Epithelial cell of esophagus (primary cell): ENCODE measurements around the gene TP53TG5.

Source experiments
- DNase-seq: peaks from one replicate; pipeline ENCODE4 v3.0.0; 2010; ENCODE audit warnings: low read depth
- H3K4me3 ChIP-seq: 2 replicates; pipeline ENCODE4 v1.5.1; 2011; ENCODE audit warnings: mild to moderate bottlenecking, low read length, control low read depth
- TF ChIP-seq, protein P1 (sequence below): IDR thresholded peaks from 2 replicates; pipeline ENCODE4 v1.5.1; 2011; ENCODE audit warnings: low read depth, mild to moderate bottlenecking, low read length, control low read depth, inconsistent platforms; ENCODE audit not compliant: insufficient read depth; ENCODE audit errors: missing control alignments

TP53TG5 gene

DNA sequence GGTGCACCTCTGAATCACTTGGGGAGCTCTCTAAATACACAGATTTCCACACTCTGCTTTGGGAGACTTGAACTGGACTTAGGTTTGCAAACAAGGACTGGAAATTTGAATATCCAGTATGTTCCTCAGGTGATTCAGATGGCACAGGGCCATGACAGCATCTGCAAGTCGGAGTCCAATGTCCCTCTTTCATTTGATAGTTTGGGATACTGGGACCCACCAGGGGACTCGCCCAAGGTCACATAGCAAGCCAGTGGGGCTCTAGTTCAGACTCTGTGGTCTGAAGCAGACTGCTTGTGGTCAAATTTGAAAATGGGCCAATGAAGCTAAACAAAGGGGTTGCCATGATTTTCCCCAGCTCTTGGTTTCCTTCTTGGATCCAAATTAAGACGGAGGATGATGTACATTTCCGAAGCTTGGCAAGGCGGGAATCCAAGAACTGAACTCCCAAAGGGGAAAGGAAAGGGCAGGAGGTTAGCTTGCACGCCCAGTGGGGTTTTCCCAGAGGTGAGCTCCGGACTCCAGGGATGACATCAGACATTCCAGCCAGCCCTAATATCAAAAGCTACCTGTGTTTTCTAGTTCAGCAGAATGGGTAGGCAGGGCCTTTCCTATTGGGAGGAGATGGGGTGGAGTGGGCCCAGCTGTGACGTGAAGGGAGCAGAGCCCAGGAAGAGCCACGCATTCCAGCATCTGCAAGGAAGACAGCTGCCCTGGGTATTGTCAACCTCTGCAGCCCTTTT lies 18.5 kb downstream of the TP53TG5 start:
- no peak overlapping the region for H3K4me3 ChIP-seq
- peak; percentile 87 for DNase-seq
- TF ChIP-seq, protein P1, sequence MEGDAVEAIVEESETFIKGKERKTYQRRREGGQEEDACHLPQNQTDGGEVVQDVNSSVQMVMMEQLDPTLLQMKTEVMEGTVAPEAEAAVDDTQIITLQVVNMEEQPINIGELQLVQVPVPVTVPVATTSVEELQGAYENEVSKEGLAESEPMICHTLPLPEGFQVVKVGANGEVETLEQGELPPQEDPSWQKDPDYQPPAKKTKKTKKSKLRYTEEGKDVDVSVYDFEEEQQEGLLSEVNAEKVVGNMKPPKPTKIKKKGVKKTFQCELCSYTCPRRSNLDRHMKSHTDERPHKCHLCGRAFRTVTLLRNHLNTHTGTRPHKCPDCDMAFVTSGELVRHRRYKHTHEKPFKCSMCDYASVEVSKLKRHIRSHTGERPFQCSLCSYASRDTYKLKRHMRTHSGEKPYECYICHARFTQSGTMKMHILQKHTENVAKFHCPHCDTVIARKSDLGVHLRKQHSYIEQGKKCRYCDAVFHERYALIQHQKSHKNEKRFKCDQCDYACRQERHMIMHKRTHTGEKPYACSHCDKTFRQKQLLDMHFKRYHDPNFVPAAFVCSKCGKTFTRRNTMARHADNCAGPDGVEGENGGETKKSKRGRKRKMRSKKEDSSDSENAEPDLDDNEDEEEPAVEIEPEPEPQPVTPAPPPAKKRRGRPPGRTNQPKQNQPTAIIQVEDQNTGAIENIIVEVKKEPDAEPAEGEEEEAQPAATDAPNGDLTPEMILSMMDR = no peak

DNA sequence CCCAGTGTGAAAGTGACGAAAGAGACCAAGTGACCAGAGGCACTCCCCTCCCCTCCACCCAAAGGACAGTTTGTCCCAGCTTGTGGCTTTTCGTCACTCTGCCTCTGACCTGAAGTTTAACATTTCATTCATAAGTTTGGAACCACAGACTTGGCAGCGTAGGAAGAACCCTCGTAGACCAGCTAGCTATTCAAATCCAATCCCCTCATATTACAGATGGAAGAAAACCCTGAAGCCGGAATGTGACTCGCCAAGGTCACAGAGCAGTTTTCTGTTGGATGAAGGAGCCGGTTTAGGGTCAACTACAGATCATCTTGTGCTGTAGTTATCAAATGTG lies 19.1 kb downstream of the TP53TG5 start:
- DNase-seq = no peak
- no peak overlapping the region for H3K4me3 ChIP-seq
- TF ChIP-seq, protein P1 = no peak

DNA sequence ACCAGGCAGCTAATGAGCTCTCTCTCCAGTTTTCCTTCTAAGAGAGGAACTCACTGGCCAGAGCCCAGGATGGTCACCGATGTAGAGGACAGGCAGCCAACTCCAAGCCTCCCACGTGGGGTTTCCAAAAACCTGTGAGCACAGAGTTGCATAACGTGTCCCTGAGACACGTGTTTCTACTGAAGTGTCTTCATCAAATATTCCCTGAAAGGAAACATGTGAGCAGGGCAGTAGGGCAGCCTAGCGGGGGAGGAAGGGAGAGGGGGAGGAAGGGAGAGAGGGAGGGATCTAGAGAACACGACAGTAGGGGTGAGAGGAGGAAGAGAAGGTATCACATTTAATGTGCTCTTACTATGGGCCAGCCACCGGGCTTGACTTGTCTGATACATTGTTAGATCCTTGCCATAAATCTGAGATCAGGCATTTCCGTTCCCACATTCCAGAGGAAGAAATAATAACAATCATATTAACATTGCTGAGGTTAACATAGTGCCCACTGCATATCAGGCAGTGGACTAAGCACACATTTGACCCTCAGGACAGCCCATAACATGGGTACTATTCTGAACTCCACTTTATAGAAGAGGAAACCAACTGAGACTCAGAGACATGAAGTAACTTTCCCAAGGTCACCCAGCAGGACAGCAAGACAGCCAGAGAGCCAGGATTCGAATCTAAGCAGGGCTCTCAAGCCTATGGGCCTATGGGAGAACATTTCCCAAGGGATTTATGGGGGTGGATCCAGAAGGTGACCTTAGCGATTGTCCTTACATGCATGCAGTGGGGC lies 19.6 kb downstream of the TP53TG5 start:
- no peak for DNase-seq
- TF ChIP-seq, protein P1 = no peak

DNA sequence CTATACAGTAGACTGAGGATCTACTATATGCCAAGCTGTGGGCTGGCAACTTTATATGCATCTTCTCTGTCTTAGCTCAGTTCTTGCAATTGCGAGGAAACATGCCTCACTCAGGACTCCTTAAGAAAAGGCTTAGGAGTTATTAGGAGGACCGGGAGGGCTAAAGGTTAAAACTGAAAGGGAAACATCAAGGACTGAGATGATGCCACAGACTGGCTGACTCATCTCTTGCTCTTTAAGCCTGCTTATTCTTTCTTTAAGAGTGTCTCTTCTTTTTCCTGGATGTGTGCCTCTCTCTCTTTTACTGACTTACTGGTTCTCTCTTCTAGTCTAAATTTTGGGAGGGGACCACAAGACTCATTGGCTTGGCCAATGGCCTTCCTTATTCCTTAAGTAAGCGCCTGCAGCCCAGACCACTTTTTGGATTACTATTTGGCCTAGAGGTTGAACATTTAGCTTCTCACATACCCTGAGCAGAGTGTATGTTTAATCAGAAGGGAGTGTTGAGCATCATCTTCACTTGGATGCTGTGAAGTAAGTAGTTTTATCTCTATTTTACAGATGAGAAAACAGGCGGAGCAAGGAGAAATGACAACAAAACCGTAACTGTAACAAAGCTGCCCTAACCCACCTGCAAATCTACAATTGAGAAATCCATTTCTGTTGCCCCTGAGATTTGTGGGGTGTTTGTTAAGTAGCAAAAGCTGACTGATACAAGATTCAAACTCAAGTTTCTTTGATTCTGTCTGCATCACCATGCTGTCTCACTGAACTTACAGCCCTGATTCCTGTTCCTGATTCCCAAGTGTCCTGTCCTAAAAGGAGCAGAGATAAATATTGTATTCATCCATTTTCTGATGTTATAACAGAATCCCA lies 22.7 kb downstream of the TP53TG5 start:
- TF ChIP-seq, protein P1 = no peak
- DNase-seq = peak; percentile 70
- H3K4me3 ChIP-seq = no peak overlapping the region

More for the DNA sequence above, 19.6 kb downstream of the TP53TG5 start:
- H3K4me3 ChIP-seq = no peak overlapping the region

DNA sequence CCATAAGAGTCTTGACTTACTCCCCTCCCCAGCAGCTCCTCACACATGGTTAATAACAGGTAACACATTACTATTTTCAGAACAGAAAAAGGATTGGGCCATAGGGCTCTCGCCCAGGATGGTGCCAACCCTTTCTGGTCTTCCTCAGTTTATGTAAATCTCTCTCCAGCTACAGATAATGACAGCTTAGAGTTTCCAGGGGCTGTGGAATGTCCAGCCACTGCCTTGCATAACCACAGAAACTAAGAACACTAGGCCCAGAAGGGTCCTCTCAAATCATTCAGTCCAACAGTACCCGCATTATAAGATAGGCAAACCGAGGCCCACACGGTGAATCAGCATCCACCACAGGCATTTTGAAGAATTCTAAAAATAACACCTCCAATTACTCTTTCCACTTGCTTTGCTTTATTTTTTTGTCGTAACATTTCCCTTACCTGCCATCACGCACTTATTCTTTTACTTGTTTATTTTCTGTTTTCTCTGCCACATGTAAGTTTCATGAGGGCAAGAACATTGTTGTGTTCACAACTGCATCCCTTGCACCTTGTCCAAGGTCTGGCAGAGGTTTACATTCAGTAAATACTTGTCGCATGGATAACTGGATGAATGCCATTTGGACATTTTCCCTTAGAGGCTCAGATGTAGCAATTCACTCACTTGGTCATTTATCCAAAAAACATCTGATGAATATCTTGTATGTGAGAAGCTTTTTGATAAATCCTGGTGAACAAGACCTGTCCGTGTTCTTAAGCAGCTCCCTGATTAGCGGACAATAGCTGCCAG lies 23.5 kb downstream of the TP53TG5 start:
- TF ChIP-seq, protein P1 = no peak

DNA sequence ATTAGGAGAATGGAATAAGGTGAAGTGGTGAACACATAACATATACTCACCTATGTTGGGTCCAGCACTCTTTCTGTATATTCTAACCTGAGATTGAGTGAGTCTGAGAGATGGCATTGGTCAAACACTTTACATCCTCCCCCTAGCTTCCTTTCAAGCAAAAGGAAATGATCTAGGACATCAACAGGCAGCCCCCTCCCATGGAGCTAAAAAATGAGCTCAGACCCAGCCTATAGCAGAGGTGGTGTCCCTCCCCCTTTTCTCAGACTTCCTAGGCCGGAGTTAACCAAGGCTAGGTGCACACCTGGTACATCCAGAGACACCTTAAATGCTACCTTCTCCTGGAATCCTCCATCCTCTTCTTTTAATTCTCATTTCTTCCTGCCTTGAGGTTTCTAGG lies 24.4 kb downstream of the TP53TG5 start:
- TF ChIP-seq, protein P1 = no peak
- no peak for DNase-seq

More for the DNA sequence above, 23.5 kb downstream of the TP53TG5 start:
- no peak for DNase-seq
- H3K4me3 ChIP-seq = no peak overlapping the region

More for the DNA sequence above, 24.4 kb downstream of the TP53TG5 start:
- no peak overlapping the region for H3K4me3 ChIP-seq
